Islet precursor cell (in vitro differentiated cells): Measurements from ENCODE around the gene NSG1.
"Not testable (repeated sequence)": the region's sequence is repeated elsewhere in the genome, so short reads cannot be mapped to it uniquely, and the experiment has no call there.

Experiments used
- DNase-seq: peaks from one replicate; pipeline ENCODE4 v3.0.0-alpha.2; 2018

The NSG1 gene

GRCh38 chr4:4417886-4418285 lies 31.0 kb downstream of the NSG1 start:
- peak; percentile 40 for DNase-seq

GRCh38 chr4:4418676-4419390 lies 31.9 kb downstream of the NSG1 start:
- no peak for DNase-seq

GRCh38 chr4:4419896-4420295 lies 33.0 kb downstream of the NSG1 start:
- no peak for DNase-seq

- DNase-seq = peak; percentile 41
These were observed 33.5 kb downstream of the NSG1 start for GRCh38 chr4:4420421-4420820.

GRCh38 chr4:4421356-4421755 lies 34.5 kb downstream of the NSG1 start:
- no peak for DNase-seq

DNA sequence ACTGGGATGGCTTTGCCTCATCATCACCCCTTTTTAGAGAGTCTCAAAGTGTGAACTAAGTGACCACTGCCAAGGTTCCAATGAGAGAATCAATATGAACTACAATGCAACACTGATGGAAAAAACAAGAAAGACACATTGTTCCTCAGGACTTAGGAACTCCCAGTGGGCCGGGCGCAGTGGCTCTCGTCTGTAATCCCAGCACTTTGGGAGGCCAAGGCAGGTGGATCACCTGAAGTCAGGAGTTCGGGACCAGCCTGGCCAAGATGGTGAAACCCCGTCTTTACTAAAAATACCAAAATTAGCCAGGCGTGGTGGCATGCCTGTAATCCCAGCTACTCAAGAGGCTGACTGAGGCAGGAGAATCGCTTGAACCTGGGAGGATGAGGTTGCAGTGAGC lies 35.2 kb downstream of the NSG1 start:
- not testable (repeated sequence) for DNase-seq

DNA sequence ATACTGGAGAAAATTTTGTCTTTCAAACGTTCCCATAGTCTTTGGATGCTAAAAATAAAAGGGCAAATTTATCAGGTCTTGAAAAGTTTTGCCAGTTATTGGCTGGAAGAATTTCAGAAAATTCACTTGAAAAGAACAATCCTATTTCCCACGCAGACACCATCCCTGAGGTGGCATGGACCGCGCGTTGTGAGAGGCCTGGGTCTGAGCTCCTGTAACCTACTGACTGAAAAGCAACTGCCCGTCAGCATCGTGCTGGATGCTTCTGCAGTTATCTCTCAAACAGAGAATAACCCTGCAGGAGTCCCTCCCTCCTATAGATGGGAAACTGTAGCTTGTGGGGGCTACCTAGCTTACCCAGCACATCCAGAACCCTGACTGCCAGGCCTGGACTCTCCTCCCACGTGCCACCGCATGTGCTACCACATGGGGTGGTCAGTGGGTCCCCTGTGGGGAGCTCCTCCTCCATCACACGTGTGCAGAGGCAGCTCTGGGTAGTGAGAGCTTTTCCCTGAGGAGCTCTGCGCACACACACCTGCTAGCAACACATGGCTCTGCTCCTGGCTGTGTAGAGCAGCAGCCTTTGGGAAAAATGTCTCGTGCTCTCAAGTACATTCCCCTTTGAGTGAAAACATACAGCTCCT lies 36.1 kb downstream of the NSG1 start:
- DNase-seq = no peak

DNA sequence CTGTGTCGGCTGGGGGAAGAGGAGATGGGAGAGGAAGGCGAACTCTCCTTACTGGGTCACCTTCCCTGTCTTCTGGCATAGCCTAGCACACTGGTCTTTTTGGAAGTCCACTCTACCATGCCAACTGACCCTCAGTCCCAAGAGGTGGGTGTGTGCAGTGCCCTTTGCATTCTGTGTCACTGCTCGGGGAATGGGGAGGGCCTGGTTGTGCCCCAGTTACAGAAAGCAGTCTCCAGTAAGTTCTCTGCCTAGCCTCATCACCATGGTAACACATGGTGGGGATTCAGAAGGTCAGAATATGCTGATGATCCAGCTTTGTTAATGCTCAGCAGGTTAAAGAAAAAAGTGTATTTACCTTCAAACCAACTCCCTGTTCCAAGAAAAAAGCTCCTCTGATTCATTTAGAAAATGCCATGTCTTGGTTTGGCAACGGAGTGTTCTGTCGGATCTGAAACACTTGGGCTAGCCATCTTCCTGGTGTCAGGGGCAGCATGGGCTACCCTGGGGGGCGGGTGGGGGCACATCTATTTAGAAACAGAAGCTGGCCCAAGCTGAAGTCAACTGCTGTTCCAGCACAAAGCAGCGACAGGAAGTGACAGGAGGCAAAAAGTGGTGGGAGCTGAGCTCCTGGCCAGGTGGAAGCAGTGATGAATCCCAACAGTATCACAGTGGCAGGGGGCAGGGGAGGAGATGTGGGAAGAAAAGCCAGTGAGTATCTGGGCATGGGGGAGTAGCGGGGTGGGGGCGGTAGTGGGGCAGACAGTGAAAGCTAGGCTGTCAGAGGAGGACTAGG lies 37.0 kb downstream of the NSG1 start:
- DNase-seq = no peak

GRCh38 chr4:4424499-4425115 lies 37.7 kb downstream of the NSG1 start:
- DNase-seq = peak; percentile 41

- DNase-seq = peak; percentile 31
These were observed 38.3 kb downstream of the NSG1 start for GRCh38 chr4:4425119-4425690.

DNA sequence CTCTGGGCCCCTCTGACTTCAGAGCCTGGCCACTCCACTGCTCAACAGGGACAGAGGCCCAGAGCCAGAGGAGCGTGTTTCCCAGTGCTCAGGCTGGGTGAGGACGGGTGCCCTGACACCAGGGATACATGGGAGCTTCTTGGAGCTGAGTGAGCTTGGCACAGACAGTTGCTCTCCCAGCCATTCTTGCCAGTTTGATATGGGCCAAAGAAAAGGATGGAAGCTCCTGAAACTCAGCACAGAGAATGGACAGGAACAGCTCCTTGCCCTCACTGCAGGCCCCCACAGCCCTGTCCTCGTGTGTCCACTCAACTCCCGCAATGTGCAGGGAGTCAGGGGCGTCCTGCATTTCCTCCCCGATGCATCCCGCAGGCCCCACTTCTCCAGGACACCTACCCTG lies 38.8 kb downstream of the NSG1 start:
- peak; percentile 31 for DNase-seq

- no peak for DNase-seq
These were observed 39.7 kb downstream of the NSG1 start for GRCh38 chr4:4426511-4427120.

- peak; percentile 85 for DNase-seq
These were observed 40.4 kb downstream of the NSG1 start for GRCh38 chr4:4427121-4427870.

DNA sequence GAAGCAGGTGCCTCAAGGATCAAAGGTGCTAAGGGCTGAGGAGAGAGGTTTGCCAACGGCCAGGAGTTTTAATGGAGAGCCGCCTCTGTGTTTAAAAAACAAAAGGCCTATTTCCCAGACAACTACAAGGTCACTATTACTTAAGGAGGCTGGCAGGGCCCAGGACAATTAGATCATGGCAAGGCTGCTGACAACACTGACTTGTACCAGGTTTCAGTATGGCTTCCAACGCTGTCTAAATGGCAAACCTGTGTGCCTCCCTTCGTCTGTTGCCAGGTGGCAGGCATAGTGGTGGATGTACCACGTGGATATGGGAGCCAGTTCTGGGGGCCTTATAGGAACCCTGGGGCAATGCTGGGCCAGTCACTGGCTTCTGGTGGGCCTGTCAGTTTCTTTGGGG lies 41.0 kb downstream of the NSG1 start:
- no peak for DNase-seq

GRCh38 chr4:4428966-4429875 lies 42.3 kb downstream of the NSG1 start:
- DNase-seq = peak; percentile 17

GRCh38 chr4:4430492-4431195 lies 43.7 kb downstream of the NSG1 start:
- peak; percentile 93 for DNase-seq

DNA sequence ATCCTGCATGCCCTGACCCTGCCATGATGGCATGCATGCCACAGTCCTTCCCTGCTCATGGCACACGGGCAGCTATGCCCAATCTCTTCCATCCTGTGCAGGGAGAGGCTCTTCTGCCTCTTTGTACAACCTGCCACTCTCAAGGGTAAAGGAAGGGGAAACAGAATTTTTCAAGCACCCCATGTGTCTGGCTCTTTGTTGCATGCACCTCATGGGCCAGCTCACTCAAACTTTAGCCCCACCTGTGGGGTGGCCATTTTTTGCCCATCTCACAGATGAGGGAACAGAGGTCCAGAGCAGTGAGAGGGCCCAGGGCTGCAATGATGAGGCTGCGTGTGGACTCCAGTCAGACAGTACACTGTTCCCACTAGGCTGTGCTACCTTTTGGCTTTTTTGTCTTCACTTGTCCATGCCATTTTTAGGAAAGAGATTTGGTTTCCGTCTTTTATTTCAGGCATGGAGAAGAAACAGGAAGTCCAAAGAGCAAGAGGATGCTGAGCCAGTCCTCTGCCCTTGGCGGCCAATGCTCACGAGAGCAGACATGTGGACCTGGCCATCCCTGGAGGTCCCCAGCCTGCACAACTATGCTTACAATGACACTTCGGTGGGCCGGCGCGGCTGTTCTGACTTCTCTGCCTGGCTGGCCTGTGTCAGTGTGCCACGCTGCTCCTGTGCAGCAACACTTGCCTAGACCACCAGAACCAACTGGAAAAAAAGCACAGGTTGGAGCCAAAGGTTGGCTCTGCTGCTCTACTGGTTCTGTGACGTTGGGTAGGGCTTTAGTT lies 45.6 kb downstream of the NSG1 start:
- no peak for DNase-seq

GRCh38 chr4:4433941-4434340 lies 47.0 kb downstream of the NSG1 start:
- DNase-seq = no peak

GRCh38 chr4:4436244-4436823 lies 49.4 kb downstream of the NSG1 start:
- no peak for DNase-seq
